Esophagus squamous epithelium (tissue), 4 donors: ENCODE measurements around the gene KRT24.

Source experiments
- CTCF ChIP-seq, 6 experiments: fragments of 450-650 bp in 4 of 6; fragments of 200-600 bp in 2 of 6; sonication (generic) in 2 of 6; IDR thresholded peaks; one replicate each; pipeline ENCODE4 v1.5.1; 2016 to 2019; ENCODE audit warnings: antibody characterized with exemption in 6 of 6, mild to moderate bottlenecking in 4 of 6, moderate library complexity in 4 of 6
- POLR2A ChIP-seq, 4 donors: fragments of 450-650 bp; IDR thresholded peaks; one replicate each; pipeline ENCODE4 v1.6.1; 2017; ENCODE audit warnings: antibody characterized with exemption in 4 of 4, mild to moderate bottlenecking in 4 of 4, moderate library complexity in 3 of 4

DNA sequence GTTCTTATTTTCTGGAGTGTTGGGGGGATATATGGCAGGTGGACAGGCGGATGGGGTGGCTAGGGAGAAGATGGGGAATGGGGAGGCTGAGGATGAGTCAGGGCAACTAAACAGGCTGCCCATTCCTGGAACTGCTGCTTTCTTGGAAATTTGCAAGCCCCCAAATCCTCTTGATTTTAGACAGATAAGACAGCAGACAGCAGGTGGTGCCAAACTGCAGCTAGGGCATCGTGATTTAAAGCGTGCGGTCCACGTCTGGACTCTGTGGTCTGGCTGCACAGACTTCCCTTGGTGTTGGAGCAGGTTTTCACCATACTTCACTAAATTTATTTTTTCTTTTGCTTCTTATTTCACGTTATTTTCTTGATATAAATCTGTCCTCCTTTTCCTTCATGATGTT is 10.9 kb upstream of the KRT24 start:
- TF ChIP-seq CTCF (IDR thresholded peaks at IDR 0.05) (no peak), POLR2A (IDR thresholded peaks at IDR 0.05) (no peak)
